ENCODE results near the gene GFPT1. TPM values are rescaled to one million over a fixed set of nuclear protein-coding genes. Genes with fewer than 3 reads are reported as not detected.
"Not testable (repeated sequence)": the region's sequence is repeated elsewhere in the genome, so short reads cannot be mapped to it uniquely, and the experiment has no call there.

GFPT1 gene
- total RNA-seq, 4 donors from 2014 or later, result 24.3 to 90.5 (median 39.5) TPM

DNA sequence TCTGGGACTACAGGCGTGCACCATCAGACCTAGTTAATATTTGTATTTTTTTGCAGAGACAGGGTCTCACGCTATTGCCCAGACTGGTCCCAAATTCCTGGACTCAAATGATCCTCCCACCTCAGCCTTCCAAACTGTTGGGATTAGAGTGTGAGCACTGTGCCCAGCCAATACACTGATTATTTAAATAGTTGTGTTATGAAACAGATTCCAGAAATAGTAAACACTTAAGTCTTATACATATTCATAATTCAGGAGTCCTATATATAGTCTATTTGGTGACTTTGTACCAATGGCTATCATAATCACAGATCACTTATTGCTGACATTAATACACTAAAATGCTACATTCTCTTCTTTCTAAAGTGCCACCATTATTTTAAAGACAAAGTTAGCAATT lies 37.4 kb upstream of the GFPT1 start:
- no peaks in the 10 kb centered on the region for H3K27me3 ChIP-seq
- peaks cover 0 to 3% of the 10 kb centered on the region in 2 donors for H3K4me1 ChIP-seq
- H3K36me3 ChIP-seq, result no peaks in the 10 kb centered on the region
- no peaks in the 10 kb centered on the region for H3K9me3 ChIP-seq
- intact Hi-C loops (cut with DNase I; ENCODE audit: low total_unique reads), result no loop called here
- H3K27ac ChIP-seq, result no peak overlapping the region
- TF ChIP-seq, protein P1, sequence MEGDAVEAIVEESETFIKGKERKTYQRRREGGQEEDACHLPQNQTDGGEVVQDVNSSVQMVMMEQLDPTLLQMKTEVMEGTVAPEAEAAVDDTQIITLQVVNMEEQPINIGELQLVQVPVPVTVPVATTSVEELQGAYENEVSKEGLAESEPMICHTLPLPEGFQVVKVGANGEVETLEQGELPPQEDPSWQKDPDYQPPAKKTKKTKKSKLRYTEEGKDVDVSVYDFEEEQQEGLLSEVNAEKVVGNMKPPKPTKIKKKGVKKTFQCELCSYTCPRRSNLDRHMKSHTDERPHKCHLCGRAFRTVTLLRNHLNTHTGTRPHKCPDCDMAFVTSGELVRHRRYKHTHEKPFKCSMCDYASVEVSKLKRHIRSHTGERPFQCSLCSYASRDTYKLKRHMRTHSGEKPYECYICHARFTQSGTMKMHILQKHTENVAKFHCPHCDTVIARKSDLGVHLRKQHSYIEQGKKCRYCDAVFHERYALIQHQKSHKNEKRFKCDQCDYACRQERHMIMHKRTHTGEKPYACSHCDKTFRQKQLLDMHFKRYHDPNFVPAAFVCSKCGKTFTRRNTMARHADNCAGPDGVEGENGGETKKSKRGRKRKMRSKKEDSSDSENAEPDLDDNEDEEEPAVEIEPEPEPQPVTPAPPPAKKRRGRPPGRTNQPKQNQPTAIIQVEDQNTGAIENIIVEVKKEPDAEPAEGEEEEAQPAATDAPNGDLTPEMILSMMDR (IDR thresholded peaks at IDR 0.05), result no peak
- TF ChIP-seq POLR2A (IDR thresholded peaks at IDR 0.05), result no peak
- no peak overlapping the region for H3K4me3 ChIP-seq
- no peak for DNase-seq

DNA sequence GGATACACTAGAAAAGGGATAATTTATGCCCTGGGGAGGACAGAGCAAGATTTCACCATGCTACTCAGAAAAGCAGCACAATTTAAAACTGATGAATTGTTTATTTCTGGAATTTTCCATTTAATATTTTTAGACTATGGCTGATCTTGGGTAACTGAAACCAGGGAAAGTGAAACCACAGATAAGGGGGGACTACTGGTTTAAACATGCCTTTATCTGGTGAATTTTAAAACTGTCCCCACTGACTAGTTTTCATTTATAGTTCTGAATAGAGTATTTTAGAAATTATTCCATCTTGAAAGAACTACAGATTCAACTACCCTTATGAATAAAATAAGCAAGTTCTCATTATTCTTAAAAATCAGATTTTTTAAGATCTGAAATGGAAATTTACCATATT lies 35.2 kb upstream of the GFPT1 start:
- peaks cover 0 to 3% of the 10 kb centered on the region in 2 donors for H3K4me1 ChIP-seq
- H3K27ac ChIP-seq, result peak overlapping the region in 1 of 2 donors; percentile 22
- DNase-seq, result no peak
- TF ChIP-seq POLR2A (IDR thresholded peaks at IDR 0.05), result no peak
- TF ChIP-seq, protein P1 (IDR thresholded peaks at IDR 0.05), result no peak
- no peaks in the 10 kb centered on the region for H3K27me3 ChIP-seq
- no peaks in the 10 kb centered on the region for H3K9me3 ChIP-seq
- intact Hi-C loops (cut with DNase I; ENCODE audit: low total_unique reads), result no loop called here
- no peak overlapping the region for H3K4me3 ChIP-seq
- no peaks in the 10 kb centered on the region for H3K36me3 ChIP-seq

DNA sequence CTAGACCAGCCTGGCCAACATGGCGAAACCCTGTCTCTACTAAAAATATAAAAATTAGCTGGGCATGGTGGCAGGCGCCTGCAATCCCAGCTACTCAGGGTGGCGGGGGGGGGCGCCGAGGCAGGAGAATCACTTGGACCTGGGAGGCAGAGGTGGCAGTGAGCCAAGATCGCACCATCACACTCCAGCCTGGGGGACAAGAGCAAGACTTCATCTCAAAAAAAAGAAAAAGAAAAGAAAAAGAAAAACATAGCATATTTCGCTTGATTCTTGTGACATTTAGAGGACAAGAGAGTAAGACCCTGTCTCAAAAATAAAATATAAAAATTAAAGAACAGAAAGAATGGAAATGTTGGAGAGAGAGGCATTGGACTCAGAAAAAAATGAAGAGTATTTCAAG lies 32.1 kb upstream of the GFPT1 start:
- DNase-seq; H3K4me1 ChIP-seq; H3K4me3 ChIP-seq; H3K27ac ChIP-seq; H3K9me3 ChIP-seq; H3K36me3 ChIP-seq; H3K27me3 ChIP-seq; intact Hi-C loops (cut with DNase I; ENCODE audit: low total_unique reads): not testable (repeated sequence)

DNA sequence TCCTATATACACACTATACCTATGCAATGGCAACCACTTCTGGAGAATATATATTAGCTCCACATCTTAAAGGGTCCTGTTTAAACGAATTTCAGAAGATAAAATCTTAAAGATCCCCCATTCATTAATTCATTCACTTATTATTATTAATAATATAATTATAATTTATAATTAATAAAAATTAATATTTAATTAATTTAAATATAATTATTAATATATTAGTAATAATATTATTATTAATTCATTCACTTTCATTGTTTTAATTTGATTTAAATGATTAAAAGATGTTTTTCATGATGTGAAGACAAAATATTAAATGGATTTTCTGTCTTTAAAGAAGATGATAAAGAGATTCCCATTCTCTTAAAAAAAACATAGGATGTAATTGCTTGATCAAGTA lies 29.1 kb upstream of the GFPT1 start:
- H3K36me3 ChIP-seq, result no peaks in the 10 kb centered on the region

DNA sequence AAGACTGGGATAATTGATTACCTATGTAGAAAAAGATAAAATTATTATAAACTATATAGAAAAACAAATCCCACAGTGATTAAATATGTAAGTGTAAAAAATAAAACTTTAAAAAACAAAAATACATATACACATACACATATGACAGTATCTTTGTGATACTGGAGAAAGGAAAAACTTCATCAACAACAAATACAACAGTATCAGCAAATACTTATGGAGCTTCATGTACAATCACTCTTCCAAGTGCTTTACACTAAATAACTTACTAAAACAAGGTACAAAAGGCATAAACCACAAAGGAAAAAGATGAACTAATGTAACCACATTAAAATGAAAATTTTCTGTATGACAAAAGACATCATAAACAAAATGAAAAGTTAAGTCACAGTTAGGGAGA lies 24.1 kb upstream of the GFPT1 start:
- intact Hi-C loops (cut with DNase I; ENCODE audit: low total_unique reads), result no loop called here
- Histone ChIP-seq H3K27me3 (no peaks in the 10 kb centered on the region), H3K27ac (no peak overlapping the region), H3K36me3 (no peaks in the 10 kb centered on the region), H3K4me1 (no peaks in the 10 kb centered on the region), H3K4me3 (no peak overlapping the region), H3K9me3 (no peaks in the 10 kb centered on the region)
- TF ChIP-seq POLR2A (IDR thresholded peaks at IDR 0.05), result no peak
- TF ChIP-seq, protein P1 (IDR thresholded peaks at IDR 0.05), result no peak
- no peak for DNase-seq

More for the DNA sequence above, 29.1 kb upstream of the GFPT1 start:
- no peak for TF ChIP-seq POLR2A (IDR thresholded peaks at IDR 0.05)
- TF ChIP-seq, protein P1 (IDR thresholded peaks at IDR 0.05), result no peak
- Histone ChIP-seq H3K4me3 (no peak overlapping the region), H3K27me3 (no peaks in the 10 kb centered on the region), H3K9me3 (no peaks in the 10 kb centered on the region), H3K4me1 (no peaks in the 10 kb centered on the region), H3K27ac (no peak overlapping the region)
- no peak for DNase-seq
- intact Hi-C loops (cut with DNase I; ENCODE audit: low total_unique reads), result no loop called here

DNA sequence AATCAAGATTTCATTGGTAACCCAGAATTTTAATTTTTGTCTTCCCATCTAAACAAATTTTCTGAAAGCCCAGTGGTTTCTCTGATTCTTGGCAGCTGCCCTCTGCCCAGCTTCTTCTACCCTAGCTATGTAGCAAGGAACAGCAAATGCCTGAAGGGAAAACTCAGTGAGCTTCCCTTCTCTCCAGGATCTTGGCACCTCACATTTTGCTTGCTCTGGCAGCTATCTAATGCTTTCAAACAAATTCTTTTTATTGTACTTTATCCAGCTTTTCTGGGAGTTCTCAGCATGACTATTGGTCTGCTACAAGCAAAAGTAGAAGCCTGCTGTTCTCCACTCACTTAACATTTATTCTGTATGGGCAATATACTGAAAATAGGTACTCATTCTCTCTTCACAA lies 18.3 kb upstream of the GFPT1 start:
- H3K9me3 ChIP-seq, result no peaks in the 10 kb centered on the region
- TF ChIP-seq, protein P1 (IDR thresholded peaks at IDR 0.05), result no peak
- no peak for TF ChIP-seq POLR2A (IDR thresholded peaks at IDR 0.05)
- no peaks in the 10 kb centered on the region for H3K36me3 ChIP-seq
- no peaks in the 10 kb centered on the region for H3K27me3 ChIP-seq
- H3K4me1 ChIP-seq, result no peaks in the 10 kb centered on the region
- no peak overlapping the region for H3K27ac ChIP-seq
- intact Hi-C loops (cut with DNase I; ENCODE audit: low total_unique reads), result no loop called here
- DNase-seq, result no peak
- no peak overlapping the region for H3K4me3 ChIP-seq

Measured in uterus (tissue), 4 donors.